PC-3 (cell line): ENCODE results near the gene DDX24. TPM values are rescaled to one million over a fixed set of nuclear protein-coding genes. Genes with fewer than 3 reads are reported as not detected.

ENCODE experiments used
- ATAC-seq: fragments of 200-7000 bp; cut with Tn5 transposase; 2 replicates; pipeline ENCODE4 v1.9.1; 2020; ENCODE audit warnings: mild to moderate bottlenecking, moderate library complexity
- BruUV-seq: library from RNA; stranded (reverse); fragments of 400-500 nt; replicated peaks from 2 replicates; lab custom pipeline; 2021; lab: Mats Ljungman, UMichigan
- CTCF ChIA-PET: fragments of 300-600 bp; sonication (Branson Sonifier 250); formaldehyde crosslinking; loops from one replicate; lab custom pipeline; 2022; ENCODE audit warnings: antibody characterized with exemption; lab: Charles Lee
- POLR2A ChIA-PET: fragments of 300-600 bp; sonication (Branson Sonifier 250); formaldehyde crosslinking; loops from one replicate; lab custom pipeline; 2022; ENCODE audit warnings: antibody characterized with exemption; ENCODE audit not compliant: unreplicated experiment; lab: Charles Lee
- DNase-seq: peaks from one replicate; pipeline ENCODE4 v3.0.0-alpha.2; 2015
- H2AFZ ChIP-seq: fragments of 300-600 bp; sonication (generic); 2 replicates; pipeline ENCODE4 v1.6.0; 2016; ENCODE audit warnings: antibody characterized with exemption, low read length
- H3F3A ChIP-seq: fragments of 300-600 bp; sonication (generic); one replicate; pipeline ENCODE4 v1.6.0; 2017; ENCODE audit warnings: antibody characterized with exemption, low read length, control low read depth, mild to moderate bottlenecking; ENCODE audit not compliant: unreplicated experiment
- H3K27ac ChIP-seq: fragments of 300-600 bp; sonication (generic); 2 replicates; pipeline ENCODE4 v1.5.1; 2016; ENCODE audit warnings: mild to moderate bottlenecking, low read length
- H3K27me3 ChIP-seq: fragments of 300-600 bp; sonication (generic); 2 replicates; pipeline ENCODE4 v1.6.1; 2016; ENCODE audit warnings: low read length, mixed read lengths
- H3K36me3 ChIP-seq: fragments of 300-600 bp; sonication (generic); 2 replicates; pipeline ENCODE4 v1.6.1; 2016; ENCODE audit warnings: low read depth, mixed run types, low read length, mixed read lengths
- H3K4me1 ChIP-seq: fragments of 300-600 bp; sonication (generic); 2 replicates; pipeline ENCODE4 v1.5.1; 2016; ENCODE audit warnings: low read length; ENCODE audit not compliant: insufficient read depth
- H3K4me2 ChIP-seq: fragments of 300-600 bp; sonication (generic); 2 replicates; pipeline ENCODE4 v1.6.0; 2016; ENCODE audit warnings: low read length
- H3K4me3 ChIP-seq: fragments of 300-600 bp; sonication (generic); 2 replicates; pipeline ENCODE4 v1.5.1; 2016; ENCODE audit warnings: mild to moderate bottlenecking, low read length, mixed read lengths
- H3K79me2 ChIP-seq: fragments of 300-600 bp; sonication (generic); 2 replicates; pipeline ENCODE4 v1.6.1; 2017; ENCODE audit warnings: low read length, mixed read lengths
- H3K9ac ChIP-seq: fragments of 300-600 bp; sonication (generic); 2 replicates; pipeline ENCODE4 v1.6.0; 2016; ENCODE audit warnings: mild to moderate bottlenecking, low read length
- H3K9me2 ChIP-seq: fragments of 300-600 bp; sonication (generic); replicated peaks from 2 replicates; pipeline ENCODE4 v1.6.1; 2016; ENCODE audit warnings: mixed run types, low read length, mixed read lengths
- H3K9me3 ChIP-seq: fragments of 300-600 bp; sonication (generic); 2 replicates; pipeline ENCODE4 v1.6.1; 2016; ENCODE audit warnings: low read length, mixed read lengths
- H4K20me1 ChIP-seq: fragments of 300-600 bp; sonication (generic); 2 replicates; pipeline ENCODE4 v1.6.1; 2016; ENCODE audit warnings: low read length, mixed read lengths
- CTCF ChIP-seq: fragments of 300-600 bp; sonication (generic); conservative IDR thresholded peaks from 2 replicates; pipeline ENCODE4 v1.5.1; 2017; ENCODE audit warnings: antibody characterized with exemption, low read depth, mild to moderate bottlenecking, low read length
- EZH2 ChIP-seq: fragments of 300-600 bp; sonication (generic); IDR thresholded peaks from one replicate; pipeline ENCODE4 v1.6.1; 2017; ENCODE audit warnings: antibody characterized with exemption, mild to moderate bottlenecking, low read length; ENCODE audit not compliant: unreplicated experiment
- EZH2phosphoT487 ChIP-seq: fragments of 300-600 bp; sonication (generic); IDR thresholded peaks from 2 replicates; pipeline ENCODE4 v1.6.1; 2018; ENCODE audit warnings: mild to moderate bottlenecking, antibody characterized with exemption, low read length, borderline replicate concordance
- intact Hi-C: fragments of 100-400 bp; cut with micrococcal nuclease; formaldehyde crosslinking; loops from 2 replicates; pipeline ENCODE4 v1.9.0; 2023
- total RNA-seq: library from RNA; depleted of rRNA; stranded (reverse); fragments of >200 nt; gene quantifications from 2 replicates; pipeline ENCODE4 v1.2.3, GENCODE V29; 2014

The DDX24 gene
- total RNA-seq, 1 experiment from 2014 or later: 120 TPM

- peak overlapping the region; percentile 67 for H3K4me3 ChIP-seq
- peak overlapping the region; percentile 61 for H2AFZ ChIP-seq
- intact Hi-C loops: no loop called here
- ChIA-PET POLR2A (no interaction called here), CTCF (interaction anchor here (0.9 kb wide), 1 partner anchor 105 kb away, joined by 4 read pairs; no protein-coding TSS in a partner anchor)
- peak overlapping the region; percentile 98 for H3K27ac ChIP-seq
- peak overlapping the region; percentile 79 for H3K9ac ChIP-seq
- H3K9me3 ChIP-seq: no peaks in the 10 kb centered on the region
- no peaks in the 10 kb centered on the region for H4K20me1 ChIP-seq
- H3K27me3 ChIP-seq: no peaks in the 10 kb centered on the region
- H3K4me1 ChIP-seq: peaks cover 51% of the 10 kb centered on the region
- H3F3A ChIP-seq: peaks cover 4% of the 10 kb centered on the region
- no peak for DNase-seq
- TF ChIP-seq EZH2phosphoT487 (no peak), CTCF (no peak), EZH2 (no peak)
- H3K9me2 ChIP-seq: no peaks in the 10 kb centered on the region
- H3K36me3 ChIP-seq: no peaks in the 10 kb centered on the region
- BruUV-seq: TSS peak; percentile 31
- H3K79me2 ChIP-seq: peaks cover 19% of the 10 kb centered on the region; the same call in 1 of the 2 replicates
- H3K4me2 ChIP-seq: peak overlapping the region; percentile 65
- no peak for ATAC-seq
These were observed 54.0 kb downstream of the DDX24 start for GRCh38 chr14:94026889-94027469.

GRCh38 chr14:94026173-94026888 lies 54.7 kb downstream of the DDX24 start, which contains the start of gene OTUB2:
OTUB2 (plus strand) TSS chr14:94026340; CDS start chr14:94026538, 198 bp downstream.
- TF ChIP-seq EZH2phosphoT487 (no peak), CTCF (no peak), EZH2 (no peak)
- DNase-seq: peak; percentile 99
- Histone ChIP-seq H3K27me3 (no peaks in the 10 kb centered on the region), H3K36me3 (no peaks in the 10 kb centered on the region), H3K9me2 (no peaks in the 10 kb centered on the region), H3K27ac (peak within 1 kb of the TSS; percentile 98), H3K9ac (peak within 1 kb of the TSS; percentile 79), H3K4me3 (peak within 1 kb of the TSS; percentile 67), H3K4me2 (peak within 1 kb of the TSS; percentile 65), H2AFZ (peak within 1 kb of the TSS; percentile 61), H4K20me1 (no peaks in the 10 kb centered on the region), H3K79me2 (peaks cover 18% of the 10 kb centered on the region; the same call in 1 of the 2 replicates), H3K4me1 (peaks cover 47% of the 10 kb centered on the region), H3F3A (peaks cover 4% of the 10 kb centered on the region), H3K9me3 (no peaks in the 10 kb centered on the region)
- CTCF ChIA-PET: interaction anchor here (1.0 kb wide), 2 partner anchors 10 to 86 kb away, joined by 5 read pairs; no protein-coding TSS in a partner anchor
- peak; percentile 82 for ATAC-seq
- no TSS peak for BruUV-seq
- POLR2A ChIA-PET: interaction anchor here (0.6 kb wide), 1 partner anchor 10 kb away, joined by 4 read pairs; no protein-coding TSS in a partner anchor
- intact Hi-C loops: no loop called here
